Keratinocyte (primary cell): Measurements from ENCODE around the gene LAMA4. TPM values are rescaled to one million over a fixed set of nuclear protein-coding genes. Genes with fewer than 3 reads are reported as not detected.

Source experiments
- DNase-seq: peaks from one replicate; pipeline ENCODE4 v3.0.0-alpha.2; 2011; ENCODE audit warnings: low read depth, missing footprints, low spot score
- FAIRE-seq: peaks from 2 replicates; lab custom pipeline; 2011; peaks lifted over from hg19 to GRCh38; lab: Jason Lieb, UNC
- H2AFZ ChIP-seq: 2 replicates; pipeline ENCODE4 v1.6.0; 2012; ENCODE audit warnings: low read length, control low read depth, inconsistent platforms; ENCODE audit not compliant: control insufficient read depth
- H3K27ac ChIP-seq: 2 replicates; pipeline ENCODE4 v1.5.1; 2011; ENCODE audit warnings: low read length; ENCODE audit not compliant: control insufficient read depth, insufficient read depth
- H3K27me3 ChIP-seq: 3 replicates; pipeline ENCODE4 v1.6.0; 2011; ENCODE audit warnings: low read length; ENCODE audit not compliant: control insufficient read depth, insufficient read depth; ENCODE audit errors: extremely low read depth
- H3K36me3 ChIP-seq, 2 experiments: 2 replicates in 1 of 2; 3 replicates in 1 of 2; pipeline ENCODE4 v1.5.1; 2011; ENCODE audit warnings: low read length in 2 of 2, mild to moderate bottlenecking in 1 of 2; ENCODE audit not compliant: control insufficient read depth in 2 of 2, insufficient read depth in 2 of 2; ENCODE audit errors: extremely low read depth in 1 of 2
- H3K4me1 ChIP-seq: 3 replicates; pipeline ENCODE4 v1.5.1; 2011; ENCODE audit warnings: low read length; ENCODE audit not compliant: control insufficient read depth, insufficient read depth; ENCODE audit errors: extremely low read depth
- H3K4me2 ChIP-seq: 3 replicates; pipeline ENCODE4 v1.6.0; 2011; ENCODE audit warnings: low read depth, low read length; ENCODE audit not compliant: control insufficient read depth, insufficient read depth; ENCODE audit errors: extremely low read depth
- H3K4me3 ChIP-seq, 3 experiments: fragments of 200-600 bp in 1 of 3; sonication (generic) in 1 of 3; 2 replicates in 2 of 3; 3 replicates in 1 of 3; pipeline ENCODE4 v1.5.1; 2011 to 2016; ENCODE audit warnings: low read length in 3 of 3, mild to moderate bottlenecking in 3 of 3, control low read depth in 2 of 3, inconsistent platforms in 1 of 3, low read depth in 1 of 3, mixed read lengths in 1 of 3, mixed run types in 1 of 3, moderate library complexity in 1 of 3; ENCODE audit not compliant: control insufficient read depth in 2 of 3, insufficient read depth in 2 of 3; ENCODE audit errors: extremely low read depth in 1 of 3
- H3K79me2 ChIP-seq: 2 replicates; pipeline ENCODE4 v1.6.0; 2012; ENCODE audit warnings: low read length; ENCODE audit not compliant: control insufficient read depth, insufficient read depth
- H3K9ac ChIP-seq: 3 replicates; pipeline ENCODE4 v1.6.0; 2011; ENCODE audit warnings: low read length; ENCODE audit not compliant: control insufficient read depth, insufficient read depth; ENCODE audit errors: extremely low read depth
- H3K9me1 ChIP-seq: 3 replicates; pipeline ENCODE4 v1.6.0; 2011; ENCODE audit warnings: low read length; ENCODE audit not compliant: control insufficient read depth, insufficient read depth; ENCODE audit errors: extremely low read depth
- H3K9me3 ChIP-seq: 2 replicates; pipeline ENCODE4 v1.5.1; 2012; ENCODE audit warnings: low read depth, low read length; ENCODE audit not compliant: control insufficient read depth
- H4K20me1 ChIP-seq: 3 replicates; pipeline ENCODE4 v1.6.0; 2011; ENCODE audit warnings: low read length; ENCODE audit not compliant: control insufficient read depth, insufficient read depth; ENCODE audit errors: extremely low read depth
- EZH2 ChIP-seq: IDR thresholded peaks from one replicate; pipeline ENCODE4 v1.6.1; 2012; ENCODE audit warnings: inconsistent platforms, mild to moderate bottlenecking, low read length, moderate library complexity
- dilution Hi-C: fragments of 300-500 bp; cut with MboI; formaldehyde crosslinking; loops from one replicate; pipeline ENCODE4 v1.7.0; 2020; ENCODE audit warnings: low sequenced_read_pairs; ENCODE audit not compliant: extremely low pct_ligation_motif_present
- polyA plus RNA-seq, 5 experiments: library from polyadenylated mRNA; depleted of rRNA in 3 of 5; stranded (reverse) in 3 of 5; stranded (forward) in 1 of 5; unstranded in 1 of 5; fragments of >200 nt; gene quantifications; 1 replicate in 1 of 5; 2 replicates in 3 of 5; 3 replicates in 1 of 5; pipeline versions ENCODE4 v1.2.1 to v1.2.3, GENCODE V29; 2011 to 2012; ENCODE audit warnings: missing spikeins in 2 of 5, low read depth in 1 of 5, low replicate concordance in 1 of 5
- TF ChIP-seq, protein P1 (sequence below), 3 experiments: IDR thresholded peaks in 1 of 3; conservative IDR thresholded peaks in 1 of 3; optimal IDR thresholded peaks in 1 of 3; 2 replicates in 2 of 3; 3 replicates in 1 of 3; pipeline versions ENCODE3 to v1.5.1; 2011; ENCODE audit warnings: low read length in 3 of 3, mild to moderate bottlenecking in 3 of 3, moderate library complexity in 2 of 3, control low read depth in 1 of 3, inconsistent platforms in 1 of 3; ENCODE audit not compliant: insufficient read depth in 2 of 3; ENCODE audit errors: extremely low read depth in 1 of 3

Gene LAMA4
- polyA plus RNA-seq, 1 donor (not counting 4 experiments of a cell fraction or from before 2014, with no cell fraction given) = 0.12 TPM

DNA sequence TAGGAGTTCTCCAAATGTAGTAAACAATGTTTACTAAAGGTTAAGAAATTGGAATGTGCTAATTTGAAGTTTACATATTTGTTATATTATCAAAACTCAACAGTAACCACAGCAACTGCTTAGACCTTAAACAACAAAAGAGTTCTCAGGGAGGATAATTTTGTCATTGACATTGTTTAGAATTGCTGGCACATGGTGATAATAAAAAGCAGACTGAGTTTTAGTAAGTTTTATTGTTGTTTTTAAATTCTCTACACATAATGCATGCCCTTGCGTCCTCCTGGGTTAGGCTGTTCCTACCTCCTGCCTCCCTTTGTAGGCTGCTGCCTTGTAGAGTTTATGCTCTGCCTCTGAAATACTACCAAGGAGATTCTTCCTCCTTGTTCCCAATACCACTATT is 28.7 kb downstream of the LAMA4 start:
- H3K36me3 ChIP-seq = no peaks in the 10 kb centered on the region
- no peak overlapping the region for H2AFZ ChIP-seq
- H3K9me1 ChIP-seq = no peaks in the 10 kb centered on the region
- dilution Hi-C loops = no loop called here
- DNase-seq = no peak
- H3K27me3 ChIP-seq = no peaks in the 10 kb centered on the region
- no peak for FAIRE-seq
- no peak for TF ChIP-seq EZH2
- TF ChIP-seq, protein P1, sequence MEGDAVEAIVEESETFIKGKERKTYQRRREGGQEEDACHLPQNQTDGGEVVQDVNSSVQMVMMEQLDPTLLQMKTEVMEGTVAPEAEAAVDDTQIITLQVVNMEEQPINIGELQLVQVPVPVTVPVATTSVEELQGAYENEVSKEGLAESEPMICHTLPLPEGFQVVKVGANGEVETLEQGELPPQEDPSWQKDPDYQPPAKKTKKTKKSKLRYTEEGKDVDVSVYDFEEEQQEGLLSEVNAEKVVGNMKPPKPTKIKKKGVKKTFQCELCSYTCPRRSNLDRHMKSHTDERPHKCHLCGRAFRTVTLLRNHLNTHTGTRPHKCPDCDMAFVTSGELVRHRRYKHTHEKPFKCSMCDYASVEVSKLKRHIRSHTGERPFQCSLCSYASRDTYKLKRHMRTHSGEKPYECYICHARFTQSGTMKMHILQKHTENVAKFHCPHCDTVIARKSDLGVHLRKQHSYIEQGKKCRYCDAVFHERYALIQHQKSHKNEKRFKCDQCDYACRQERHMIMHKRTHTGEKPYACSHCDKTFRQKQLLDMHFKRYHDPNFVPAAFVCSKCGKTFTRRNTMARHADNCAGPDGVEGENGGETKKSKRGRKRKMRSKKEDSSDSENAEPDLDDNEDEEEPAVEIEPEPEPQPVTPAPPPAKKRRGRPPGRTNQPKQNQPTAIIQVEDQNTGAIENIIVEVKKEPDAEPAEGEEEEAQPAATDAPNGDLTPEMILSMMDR (optimal IDR thresholded peaks at IDR 0.05 in 1 of 3, IDR thresholded peaks at IDR 0.05 in 1 of 3, conservative IDR thresholded peaks at IDR 0.05 in 1 of 3; ENCODE audit: extremely low read depth in 1 of 3, insufficient read depth in 2 of 3, low read length in 3 of 3) = no peak
- H4K20me1 ChIP-seq = no peaks in the 10 kb centered on the region
- H3K9ac ChIP-seq = no peak overlapping the region
- peaks cover 2% of the 10 kb centered on the region for H3K4me1 ChIP-seq
- H3K79me2 ChIP-seq = no peaks in the 10 kb centered on the region
- H3K4me2 ChIP-seq = no peak overlapping the region
- H3K9me3 ChIP-seq = no peaks in the 10 kb centered on the region
- no peak overlapping the region for H3K4me3 ChIP-seq
- H3K27ac ChIP-seq = no peak overlapping the region

DNA sequence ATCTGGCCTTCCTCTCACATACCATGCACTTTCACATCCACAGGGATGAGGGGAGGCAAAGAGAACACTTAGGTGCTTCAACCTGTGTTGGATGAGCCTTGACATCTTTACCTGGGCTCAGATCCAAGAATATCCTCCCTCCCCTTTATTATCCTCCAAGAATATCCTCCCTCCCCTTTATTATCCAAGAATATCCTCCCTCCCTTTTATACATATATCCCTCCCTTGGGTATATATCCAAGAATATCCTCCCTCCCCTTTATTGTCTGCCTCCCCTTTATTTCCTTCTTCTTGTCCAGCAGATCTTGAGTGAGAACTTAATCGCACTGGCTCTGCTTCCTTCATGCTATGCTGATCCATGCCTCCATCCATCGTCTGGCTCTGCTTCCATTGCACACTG is 30.3 kb downstream of the LAMA4 start:
- no peak overlapping the region for H3K4me2 ChIP-seq
- no peaks in the 10 kb centered on the region for H3K36me3 ChIP-seq
- FAIRE-seq = no peak
- H3K27ac ChIP-seq = no peak overlapping the region
- H2AFZ ChIP-seq = no peak overlapping the region
- dilution Hi-C loops = no loop called here
- DNase-seq = no peak
- TF ChIP-seq EZH2 = no peak
- TF ChIP-seq, protein P1 (optimal IDR thresholded peaks at IDR 0.05 in 1 of 3, IDR thresholded peaks at IDR 0.05 in 1 of 3, conservative IDR thresholded peaks at IDR 0.05 in 1 of 3; ENCODE audit: extremely low read depth in 1 of 3, insufficient read depth in 2 of 3, low read length in 3 of 3) = no peak
- H4K20me1 ChIP-seq = no peaks in the 10 kb centered on the region
- H3K4me1 ChIP-seq = peaks cover 2% of the 10 kb centered on the region
- no peak overlapping the region for H3K4me3 ChIP-seq
- H3K79me2 ChIP-seq = no peaks in the 10 kb centered on the region
- no peak overlapping the region for H3K9ac ChIP-seq
- no peaks in the 10 kb centered on the region for H3K9me3 ChIP-seq
- H3K27me3 ChIP-seq = no peaks in the 10 kb centered on the region
- no peaks in the 10 kb centered on the region for H3K9me1 ChIP-seq
